Fibroblast of pulmonary artery (primary cell): ENCODE results near the gene YES1.
"Not testable (repeated sequence)": the region's sequence is repeated elsewhere in the genome, so short reads cannot be mapped to it uniquely, and the experiment has no call there.

Experiments
- DNase-seq: peaks from one replicate; pipeline ENCODE4 v3.0.0-alpha.2; 2010; ENCODE audit warnings: low read depth
- H3K4me3 ChIP-seq: replicated peaks from 2 replicates; pipeline ENCODE4 v1.5.1; 2011; ENCODE audit warnings: low read depth, mild to moderate bottlenecking, control low read depth, low read length, moderate library complexity
- CTCF ChIP-seq: IDR thresholded peaks from 2 replicates; pipeline ENCODE4 v1.5.1; 2011; ENCODE audit warnings: mild to moderate bottlenecking, control low read depth, low read length, inconsistent platforms; ENCODE audit errors: missing control alignments

YES1 gene

GRCh38 chr18:682833-683232 lies 129.2 kb downstream of the YES1 start:
- no peak for TF ChIP-seq CTCF
- H3K4me3 ChIP-seq, result no peak overlapping the region
- DNase-seq, result no peak

- DNase-seq, H3K4me3 ChIP-seq: not testable (repeated sequence)
Observed at GRCh38 chr18:682416-682815, 129.6 kb downstream of the YES1 start.

- DNase-seq, result no peak
Observed at GRCh38 chr18:681985-682384, 130.1 kb downstream of the YES1 start.

GRCh38 chr18:680392-680791 lies 131.7 kb downstream of the YES1 start:
- no peak for TF ChIP-seq CTCF
- H3K4me3 ChIP-seq, result no peak overlapping the region
- DNase-seq, result no peak

More at GRCh38 chr18:681985-682384, 130.1 kb downstream of the YES1 start:
- TF ChIP-seq CTCF, result no peak
- H3K4me3 ChIP-seq, result no peak overlapping the region

- TF ChIP-seq CTCF, result no peak
- no peak for DNase-seq
- H3K4me3 ChIP-seq, result no peak overlapping the region
Observed at GRCh38 chr18:679516-679915, 132.5 kb downstream of the YES1 start.

GRCh38 chr18:678482-679182 lies 133.4 kb downstream of the YES1 start:
- TF ChIP-seq CTCF, result no peak
- no peak overlapping the region for H3K4me3 ChIP-seq
- DNase-seq, result no peak

- H3K4me3 ChIP-seq, result no peak overlapping the region
- no peak for DNase-seq
- TF ChIP-seq CTCF, result no peak
Observed at GRCh38 chr18:677951-678381, 134.1 kb downstream of the YES1 start.
